ENCODE results near the gene ARHGAP23. TPM values are rescaled to one million over a fixed set of nuclear protein-coding genes. Genes with fewer than 3 reads are reported as not detected.

ARHGAP23 gene
- total and polyA plus RNA-seq, 10 donors = 7.5 to 250 (median 67.0) TPM

DNA sequence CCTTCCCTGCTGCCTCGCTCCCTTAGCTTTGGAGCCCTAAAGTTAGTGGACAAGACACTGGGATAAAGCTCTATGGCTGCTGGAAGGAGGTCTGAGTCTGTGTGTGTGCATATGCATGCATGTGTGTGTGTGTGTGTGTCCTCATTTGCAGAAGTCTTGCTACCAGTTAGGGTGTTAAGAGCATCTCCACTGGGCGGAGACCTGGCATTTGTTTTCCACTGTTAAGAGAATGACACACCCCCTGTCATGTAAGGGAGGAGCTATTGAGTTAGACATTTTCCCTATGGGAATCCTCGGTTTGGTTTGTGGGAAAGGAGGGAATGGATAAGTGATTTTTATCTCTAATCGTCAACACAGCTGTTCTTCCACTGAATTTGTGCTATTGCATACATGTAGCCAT lies 24.8 kb upstream of the ARHGAP23 start:
- TF ChIP-seq POLR2AphosphoS5 (IDR thresholded peaks at IDR 0.05) (no peak), POLR2A (IDR thresholded peaks at IDR 0.05) (no peak)
- TF ChIP-seq, protein P1, sequence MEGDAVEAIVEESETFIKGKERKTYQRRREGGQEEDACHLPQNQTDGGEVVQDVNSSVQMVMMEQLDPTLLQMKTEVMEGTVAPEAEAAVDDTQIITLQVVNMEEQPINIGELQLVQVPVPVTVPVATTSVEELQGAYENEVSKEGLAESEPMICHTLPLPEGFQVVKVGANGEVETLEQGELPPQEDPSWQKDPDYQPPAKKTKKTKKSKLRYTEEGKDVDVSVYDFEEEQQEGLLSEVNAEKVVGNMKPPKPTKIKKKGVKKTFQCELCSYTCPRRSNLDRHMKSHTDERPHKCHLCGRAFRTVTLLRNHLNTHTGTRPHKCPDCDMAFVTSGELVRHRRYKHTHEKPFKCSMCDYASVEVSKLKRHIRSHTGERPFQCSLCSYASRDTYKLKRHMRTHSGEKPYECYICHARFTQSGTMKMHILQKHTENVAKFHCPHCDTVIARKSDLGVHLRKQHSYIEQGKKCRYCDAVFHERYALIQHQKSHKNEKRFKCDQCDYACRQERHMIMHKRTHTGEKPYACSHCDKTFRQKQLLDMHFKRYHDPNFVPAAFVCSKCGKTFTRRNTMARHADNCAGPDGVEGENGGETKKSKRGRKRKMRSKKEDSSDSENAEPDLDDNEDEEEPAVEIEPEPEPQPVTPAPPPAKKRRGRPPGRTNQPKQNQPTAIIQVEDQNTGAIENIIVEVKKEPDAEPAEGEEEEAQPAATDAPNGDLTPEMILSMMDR (IDR thresholded peaks at IDR 0.05 in 8 of 11, conservative IDR thresholded peaks at IDR 0.05 in 3 of 11) = no peak
- H3K27ac ChIP-seq = no peak overlapping the region
- H3K4me3 ChIP-seq = no peak overlapping the region
- no peaks in the 10 kb centered on the region for H3K27me3 ChIP-seq (replicated peaks in 1 of 7)
- peaks cover 0 to 47% (median 24%) of the 10 kb centered on the region in 6 donors for H3K36me3 ChIP-seq
- H3K9me3 ChIP-seq = no peaks in the 10 kb centered on the region
- H3K4me1 ChIP-seq = peaks cover 0 to 6% (median 0%) of the 10 kb centered on the region in 6 donors
- DNase-seq = no peak
- 53 to 77% (median 69%) methylated on average over 4 of the region's 4 CpGs for WGBS, 5 donors
- intact Hi-C loops (cut with DNase I; ENCODE audit: low total_unique reads) = no loop called here

DNA sequence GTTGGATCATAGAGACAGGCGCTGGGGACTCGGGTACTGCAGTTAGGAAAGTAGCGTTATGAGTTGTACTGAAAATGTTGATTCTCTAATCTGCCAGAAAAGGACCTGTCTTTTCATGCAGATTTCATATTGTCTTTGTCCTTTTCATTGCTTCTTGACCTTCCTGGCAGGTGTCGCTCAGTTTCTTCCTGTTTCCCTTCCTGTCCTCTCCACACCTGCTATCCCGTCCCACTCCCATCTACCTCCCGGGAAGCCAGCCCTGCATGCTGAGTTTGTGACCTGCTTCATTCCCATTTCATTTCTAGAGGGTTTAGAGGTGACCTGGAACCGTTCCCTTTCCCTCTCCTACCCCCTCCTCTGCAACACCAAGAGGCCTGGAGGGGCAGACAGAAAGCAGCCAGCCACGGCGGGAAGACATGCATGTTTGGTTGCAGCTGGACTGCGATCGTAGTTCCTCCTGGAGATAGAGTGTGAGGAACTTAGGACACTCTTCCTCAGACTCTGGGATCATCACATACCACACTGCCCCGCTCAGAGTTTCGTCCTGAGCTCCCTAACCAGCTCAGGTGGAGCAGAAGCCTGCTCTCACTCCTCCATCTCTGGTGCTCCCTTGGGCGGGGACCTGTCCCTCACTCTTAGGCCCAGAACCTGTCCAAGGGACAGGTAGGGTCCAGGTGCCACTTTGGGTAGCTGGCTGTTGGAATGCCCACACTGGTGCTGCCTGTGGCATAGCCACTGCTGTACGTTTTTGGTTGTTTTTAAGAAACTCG lies 23.9 kb upstream of the ARHGAP23 start:
- WGBS, 5 donors = 76 to 88% (median 85%) methylated on average over 15 to 16 of the region's 16 CpGs
- no peak overlapping the region for H3K27ac ChIP-seq
- peaks cover 0 to 39% (median 23%) of the 10 kb centered on the region in 6 donors for H3K36me3 ChIP-seq
- no peak overlapping the region for H3K4me3 ChIP-seq
- H3K4me1 ChIP-seq = peaks cover 0 to 6% (median 0%) of the 10 kb centered on the region in 6 donors
- no peak for DNase-seq
- H3K27me3 ChIP-seq (replicated peaks in 1 of 7) = no peaks in the 10 kb centered on the region
- no peaks in the 10 kb centered on the region for H3K9me3 ChIP-seq
- TF ChIP-seq POLR2A (IDR thresholded peaks at IDR 0.05) (no peak), POLR2AphosphoS5 (IDR thresholded peaks at IDR 0.05) (no peak)
- TF ChIP-seq, protein P1 (IDR thresholded peaks at IDR 0.05 in 8 of 11, conservative IDR thresholded peaks at IDR 0.05 in 3 of 11) = no peak
- intact Hi-C loops (cut with DNase I; ENCODE audit: low total_unique reads) = no loop called here

DNA sequence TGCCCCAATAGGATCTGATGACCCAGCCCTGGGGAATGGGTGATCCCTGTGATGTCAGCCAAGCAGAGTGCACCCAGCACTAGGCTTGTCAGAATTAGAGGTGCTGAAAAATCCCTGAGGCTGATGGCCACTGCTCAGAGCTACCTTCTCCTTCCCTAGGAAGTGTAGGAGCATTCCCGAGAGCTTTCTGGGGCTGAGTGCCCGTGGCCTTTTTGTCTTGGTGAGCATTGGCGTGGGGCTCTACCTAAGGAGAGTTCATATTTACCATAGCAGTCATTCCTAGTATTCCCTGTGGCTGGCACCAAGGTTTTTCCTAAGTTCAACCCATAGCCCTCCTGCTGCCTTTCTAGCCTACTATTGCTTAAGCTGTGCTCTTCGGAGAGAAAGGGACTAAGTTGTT lies 22.6 kb upstream of the ARHGAP23 start:
- DNase-seq = peak; percentile 20
- WGBS, 5 donors = 91 to 97% (median 93%) methylated on average over 4 of the region's 4 CpGs

DNA sequence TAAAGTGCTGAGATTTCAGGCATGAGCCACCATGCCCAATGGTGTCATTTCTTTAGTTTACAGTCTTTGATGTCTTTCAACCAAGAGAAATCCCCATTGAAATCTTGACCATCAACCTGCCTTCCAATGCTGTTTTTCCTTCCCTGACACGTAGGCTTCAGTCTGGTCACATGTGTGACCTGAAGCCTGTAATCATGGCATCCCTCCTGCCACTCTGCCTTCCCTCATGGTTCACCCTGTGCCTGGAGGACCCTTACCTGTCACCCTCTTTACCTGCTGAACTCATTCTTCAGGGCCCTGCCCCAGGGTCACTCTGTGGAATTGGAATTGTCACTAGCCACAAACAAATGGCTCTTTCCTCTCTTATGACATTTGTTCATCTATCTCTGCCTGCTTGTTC lies 18.1 kb upstream of the ARHGAP23 start:
- intact Hi-C loops (cut with DNase I; ENCODE audit: low total_unique reads) = no loop called here
- Histone ChIP-seq H3K27me3 (replicated peaks in 1 of 7) (peaks cover 0 to 5% (median 4%) of the 10 kb centered on the region in 7 donors), H3K36me3 (no peaks in the 10 kb centered on the region), H3K4me3 (no peak overlapping the region), H3K9me3 (no peaks in the 10 kb centered on the region), H3K27ac (no peak overlapping the region), H3K4me1 (peaks cover 5 to 9% (median 8%) of the 10 kb centered on the region in 6 donors)
- TF ChIP-seq POLR2AphosphoS5 (IDR thresholded peaks at IDR 0.05) = no peak
- no peak for TF ChIP-seq POLR2A (IDR thresholded peaks at IDR 0.05)
- TF ChIP-seq, protein P1 (IDR thresholded peaks at IDR 0.05 in 8 of 11, conservative IDR thresholded peaks at IDR 0.05 in 3 of 11) = no peak
- DNase-seq = peak; percentile 11
- WGBS, 5 donors = 67 to 95% (median 80%) methylated on average over 1 of the region's 1 CpG

More for the DNA sequence above, 22.6 kb upstream of the ARHGAP23 start:
- no peak overlapping the region for H3K27ac ChIP-seq
- no peaks in the 10 kb centered on the region for H3K27me3 ChIP-seq (replicated peaks in 1 of 7)
- H3K9me3 ChIP-seq = no peaks in the 10 kb centered on the region
- H3K4me3 ChIP-seq = no peak overlapping the region
- TF ChIP-seq, protein P1 (IDR thresholded peaks at IDR 0.05 in 8 of 11, conservative IDR thresholded peaks at IDR 0.05 in 3 of 11) = no peak
- TF ChIP-seq POLR2A (IDR thresholded peaks at IDR 0.05) (no peak), POLR2AphosphoS5 (IDR thresholded peaks at IDR 0.05) (no peak)
- H3K4me1 ChIP-seq = peaks cover 0 to 6% (median 0%) of the 10 kb centered on the region in 6 donors
- intact Hi-C loops (cut with DNase I; ENCODE audit: low total_unique reads) = no loop called here
- H3K36me3 ChIP-seq = peaks cover 0 to 26% (median 13%) of the 10 kb centered on the region in 6 donors
